ENCODE measurements around the gene UNC5C. TPM values are rescaled to one million over a fixed set of nuclear protein-coding genes. Genes with fewer than 3 reads are reported as not detected.
A peak's percentile ranks its signal among the peaks of the same experiment; 100 is the strongest.

Gene UNC5C
- total RNA-seq, 1 experiment from 2014 or later = not detected

- BruUV-seq (replicated peaks) = no TSS peak
- Mint-ChIP-seq H3K36me3 (ENCODE audit: insufficient read depth, unreplicated experiment) (no peaks in the 10 kb centered on the region), H3K4me3 (ENCODE audit: unreplicated experiment) (no peak overlapping the region), H3K4me1 (ENCODE audit: low read depth, unreplicated experiment) (peaks cover 50% of the 10 kb centered on the region), H3K27ac (ENCODE audit: unreplicated experiment) (peak overlapping the region; percentile 4), H3K27me3 (ENCODE audit: insufficient read depth, unreplicated experiment) (no peaks in the 10 kb centered on the region), H3K9me3 (ENCODE audit: unreplicated experiment) (peaks cover 11% of the 10 kb centered on the region)
- Histone ChIP-seq H3K36me3 (ENCODE audit: control insufficient read depth, insufficient read depth, low read length) (no peaks in the 10 kb centered on the region), H3K9me3 (no peaks in the 10 kb centered on the region), H3K4me3 (ENCODE audit: low read depth, low read length) (no peak overlapping the region), H3K27me3 (replicated peaks; ENCODE audit: control insufficient read depth, insufficient read depth, low read length) (no peaks in the 10 kb centered on the region), H3K4me1 (peaks cover 49% of the 10 kb centered on the region)
- intact Hi-C loops (cut with micrococcal nuclease; ENCODE audit: unreplicated experiment) = loop anchor here (2.0 kb wide), 1 partner anchor 17 kb away; no protein-coding TSS in a partner anchor
- ChIA-PET POLR2A (no interaction called here), CTCF (no interaction called here)
- no peak for TF ChIP-seq CTCF (IDR thresholded peaks at IDR 0.05; ENCODE audit: insufficient read depth in 1 of 2, low read depth in 1 of 2, low read length in 1 of 2, severe bottlenecking in 1 of 2, unreplicated experiment in 1 of 2)
- no peak for DNase-seq
Measured at GRCh38 chr4:95411371-95412088, 137.2 kb downstream of the UNC5C start.

- TF ChIP-seq CTCF (IDR thresholded peaks at IDR 0.05; ENCODE audit: insufficient read depth in 1 of 2, low read depth in 1 of 2, low read length in 1 of 2, severe bottlenecking in 1 of 2, unreplicated experiment in 1 of 2) = no peak
- Histone ChIP-seq H3K27me3 (replicated peaks; ENCODE audit: control insufficient read depth, insufficient read depth, low read length) (no peaks in the 10 kb centered on the region), H3K36me3 (ENCODE audit: control insufficient read depth, insufficient read depth, low read length) (no peaks in the 10 kb centered on the region), H3K4me1 (peaks cover 54% of the 10 kb centered on the region), H3K9me3 (no peaks in the 10 kb centered on the region), H3K4me3 (ENCODE audit: low read depth, low read length) (no peak overlapping the region)
- H3K27ac Mint-ChIP-seq (ENCODE audit: unreplicated experiment) = peak overlapping the region; percentile 82
- no TSS peak for BruUV-seq (replicated peaks)
- no peak overlapping the region for H3K4me3 Mint-ChIP-seq (ENCODE audit: unreplicated experiment)
- DNase-seq = no peak
- H3K9me3 Mint-ChIP-seq (ENCODE audit: unreplicated experiment) = peaks cover 11% of the 10 kb centered on the region
- H3K27me3 Mint-ChIP-seq (ENCODE audit: insufficient read depth, unreplicated experiment) = no peaks in the 10 kb centered on the region
- intact Hi-C loops (cut with micrococcal nuclease; ENCODE audit: unreplicated experiment) = loop anchor here (2.0 kb wide), 1 partner anchor 18 kb away; no protein-coding TSS in a partner anchor
- POLR2A ChIA-PET = no interaction called here
- H3K4me1 Mint-ChIP-seq (ENCODE audit: low read depth, unreplicated experiment) = peaks cover 50% of the 10 kb centered on the region
- CTCF ChIA-PET = no interaction called here
- no peaks in the 10 kb centered on the region for H3K36me3 Mint-ChIP-seq (ENCODE audit: insufficient read depth, unreplicated experiment)
Measured at GRCh38 chr4:95410387-95410977, 138.3 kb downstream of the UNC5C start.

GRCh38 chr4:95409750-95410149 is 139.0 kb downstream of the UNC5C start:
- Histone ChIP-seq H3K27me3 (replicated peaks; ENCODE audit: control insufficient read depth, insufficient read depth, low read length) (no peaks in the 10 kb centered on the region), H3K4me3 (ENCODE audit: low read depth, low read length) (no peak overlapping the region), H3K4me1 (peaks cover 54% of the 10 kb centered on the region), H3K9me3 (no peaks in the 10 kb centered on the region), H3K36me3 (ENCODE audit: control insufficient read depth, insufficient read depth, low read length) (no peaks in the 10 kb centered on the region)
- no peaks in the 10 kb centered on the region for H3K36me3 Mint-ChIP-seq (ENCODE audit: insufficient read depth, unreplicated experiment)
- DNase-seq = no peak
- peak overlapping the region; percentile 82 for H3K27ac Mint-ChIP-seq (ENCODE audit: unreplicated experiment)
- H3K4me1 Mint-ChIP-seq (ENCODE audit: low read depth, unreplicated experiment) = peaks cover 50% of the 10 kb centered on the region
- no peaks in the 10 kb centered on the region for H3K27me3 Mint-ChIP-seq (ENCODE audit: insufficient read depth, unreplicated experiment)
- no peak overlapping the region for H3K4me3 Mint-ChIP-seq (ENCODE audit: unreplicated experiment)
- BruUV-seq (replicated peaks) = no TSS peak
- POLR2A ChIA-PET = no interaction called here
- H3K9me3 Mint-ChIP-seq (ENCODE audit: unreplicated experiment) = peaks cover 11% of the 10 kb centered on the region
- intact Hi-C loops (cut with micrococcal nuclease; ENCODE audit: unreplicated experiment) = loop anchor here (1.0 to 5.0 kb wide), 6 partner anchors 19 to 242 kb away; no protein-coding TSS in a partner anchor
- CTCF ChIA-PET = no interaction called here
- no peak for TF ChIP-seq CTCF (IDR thresholded peaks at IDR 0.05; ENCODE audit: insufficient read depth in 1 of 2, low read depth in 1 of 2, low read length in 1 of 2, severe bottlenecking in 1 of 2, unreplicated experiment in 1 of 2)
